ENCODE measurements around the gene NRROS. TPM values are rescaled to one million over a fixed set of nuclear protein-coding genes. Genes with fewer than 3 reads are reported as not detected.

NRROS gene
- total and polyA plus RNA-seq, 10 of the 15 experiments (the other 5 are each of a cell fraction or from before 2014, with no cell fraction given) = 0.35 to 42.2 (median 12.6) TPM

DNA sequence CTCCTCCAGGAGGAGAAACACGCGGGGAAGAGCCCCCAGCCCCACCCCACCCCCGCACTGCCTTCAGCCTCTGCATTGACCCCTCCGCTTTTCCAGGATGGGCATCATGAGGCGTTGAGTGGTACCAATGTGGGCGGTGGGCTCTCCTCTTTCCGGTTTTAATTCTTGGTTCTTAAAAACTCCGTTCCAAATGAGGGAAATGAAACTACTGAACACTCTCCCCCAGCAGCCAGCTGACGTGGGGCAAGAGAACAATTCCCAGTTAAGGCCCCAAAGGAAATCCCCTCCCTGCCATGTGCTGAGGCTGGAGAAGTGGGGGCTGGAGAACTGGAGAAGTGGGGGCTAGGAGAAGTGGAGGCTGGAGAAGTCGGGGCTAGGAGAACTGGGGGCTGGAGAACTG is 5.3 kb upstream of the NRROS start (continued):
- TF ChIP-seq, protein P1, sequence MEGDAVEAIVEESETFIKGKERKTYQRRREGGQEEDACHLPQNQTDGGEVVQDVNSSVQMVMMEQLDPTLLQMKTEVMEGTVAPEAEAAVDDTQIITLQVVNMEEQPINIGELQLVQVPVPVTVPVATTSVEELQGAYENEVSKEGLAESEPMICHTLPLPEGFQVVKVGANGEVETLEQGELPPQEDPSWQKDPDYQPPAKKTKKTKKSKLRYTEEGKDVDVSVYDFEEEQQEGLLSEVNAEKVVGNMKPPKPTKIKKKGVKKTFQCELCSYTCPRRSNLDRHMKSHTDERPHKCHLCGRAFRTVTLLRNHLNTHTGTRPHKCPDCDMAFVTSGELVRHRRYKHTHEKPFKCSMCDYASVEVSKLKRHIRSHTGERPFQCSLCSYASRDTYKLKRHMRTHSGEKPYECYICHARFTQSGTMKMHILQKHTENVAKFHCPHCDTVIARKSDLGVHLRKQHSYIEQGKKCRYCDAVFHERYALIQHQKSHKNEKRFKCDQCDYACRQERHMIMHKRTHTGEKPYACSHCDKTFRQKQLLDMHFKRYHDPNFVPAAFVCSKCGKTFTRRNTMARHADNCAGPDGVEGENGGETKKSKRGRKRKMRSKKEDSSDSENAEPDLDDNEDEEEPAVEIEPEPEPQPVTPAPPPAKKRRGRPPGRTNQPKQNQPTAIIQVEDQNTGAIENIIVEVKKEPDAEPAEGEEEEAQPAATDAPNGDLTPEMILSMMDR (IDR thresholded peaks at IDR 0.05 in 2 of 3, conservative IDR thresholded peaks at IDR 0.05 in 1 of 3; ENCODE audit: control insufficient read depth in 2 of 3, extremely low read depth in 1 of 3, insufficient read depth in 1 of 3, low read depth in 3 of 3, low read length in 3 of 3) = no peak
- TF ChIP-seq BRCA1 (IDR thresholded peaks at IDR 0.05; ENCODE audit: low read depth, low read length) (no peak), NFIC (IDR thresholded peaks at IDR 0.05; ENCODE audit: low read depth, low read length) (no peak), SPI1 (IDR thresholded peaks at IDR 0.05; ENCODE audit: borderline replicate concordance, insufficient read depth, low read depth, low read length) (peak; percentile 94), DPF2 (IDR thresholded peaks at IDR 0.05) (peak; percentile 85), PAX5 (IDR thresholded peaks at IDR 0.05; ENCODE audit: borderline replicate concordance, low read depth, low read length) (peak; percentile 82), EED (IDR thresholded peaks at IDR 0.05; ENCODE audit: low read depth) (peak; percentile 97), TCF3 (IDR thresholded peaks at IDR 0.05; ENCODE audit: borderline replicate concordance, insufficient read depth, low read depth, low read length) (peak; percentile 43; the same call in 1 of the 2 replicates), TCF12 (IDR thresholded peaks at IDR 0.05; ENCODE audit: low read depth, low read length) (peak; percentile 62; the same call in 1 of the 2 replicates), WRNIP1 (IDR thresholded peaks at IDR 0.05; ENCODE audit: borderline replicate concordance, low read depth, low read length) (no peak), FOXK2 (IDR thresholded peaks at IDR 0.05) (no peak), SMC3 (IDR thresholded peaks at IDR 0.05; ENCODE audit: borderline replicate concordance, low read length) (no peak), ESRRA (IDR thresholded peaks at IDR 0.05; ENCODE audit: low read length) (no peak), EGR1 (IDR thresholded peaks at IDR 0.05; ENCODE audit: borderline replicate concordance in 1 of 2, low read depth in 2 of 2, low read length in 2 of 2) (peak in 1 of 2 experiments; percentile 82; a peak in 2 of 3 replicates), YBX1 (IDR thresholded peaks at IDR 0.05) (no peak), HDGF (IDR thresholded peaks at IDR 0.05) (no peak), SREBF1 (IDR thresholded peaks at IDR 0.05; ENCODE audit: low read length) (no peak), MXI1 (IDR thresholded peaks at IDR 0.05; ENCODE audit: low read depth, low read length) (no peak), NFYA (IDR thresholded peaks at IDR 0.05; ENCODE audit: borderline replicate concordance, low read depth, low read length) (no peak), JUND (IDR thresholded peaks at IDR 0.05; ENCODE audit: low read depth, low read length) (no peak), RBBP5 (conservative IDR thresholded peaks at IDR 0.05) (no peak)
- TF ChIP-seq, protein P2, sequence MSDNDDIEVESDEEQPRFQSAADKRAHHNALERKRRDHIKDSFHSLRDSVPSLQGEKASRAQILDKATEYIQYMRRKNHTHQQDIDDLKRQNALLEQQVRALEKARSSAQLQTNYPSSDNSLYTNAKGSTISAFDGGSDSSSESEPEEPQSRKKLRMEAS (IDR thresholded peaks at IDR 0.05; ENCODE audit: low read depth, low read length) = no peak
- TF ChIP-seq, protein P3, sequence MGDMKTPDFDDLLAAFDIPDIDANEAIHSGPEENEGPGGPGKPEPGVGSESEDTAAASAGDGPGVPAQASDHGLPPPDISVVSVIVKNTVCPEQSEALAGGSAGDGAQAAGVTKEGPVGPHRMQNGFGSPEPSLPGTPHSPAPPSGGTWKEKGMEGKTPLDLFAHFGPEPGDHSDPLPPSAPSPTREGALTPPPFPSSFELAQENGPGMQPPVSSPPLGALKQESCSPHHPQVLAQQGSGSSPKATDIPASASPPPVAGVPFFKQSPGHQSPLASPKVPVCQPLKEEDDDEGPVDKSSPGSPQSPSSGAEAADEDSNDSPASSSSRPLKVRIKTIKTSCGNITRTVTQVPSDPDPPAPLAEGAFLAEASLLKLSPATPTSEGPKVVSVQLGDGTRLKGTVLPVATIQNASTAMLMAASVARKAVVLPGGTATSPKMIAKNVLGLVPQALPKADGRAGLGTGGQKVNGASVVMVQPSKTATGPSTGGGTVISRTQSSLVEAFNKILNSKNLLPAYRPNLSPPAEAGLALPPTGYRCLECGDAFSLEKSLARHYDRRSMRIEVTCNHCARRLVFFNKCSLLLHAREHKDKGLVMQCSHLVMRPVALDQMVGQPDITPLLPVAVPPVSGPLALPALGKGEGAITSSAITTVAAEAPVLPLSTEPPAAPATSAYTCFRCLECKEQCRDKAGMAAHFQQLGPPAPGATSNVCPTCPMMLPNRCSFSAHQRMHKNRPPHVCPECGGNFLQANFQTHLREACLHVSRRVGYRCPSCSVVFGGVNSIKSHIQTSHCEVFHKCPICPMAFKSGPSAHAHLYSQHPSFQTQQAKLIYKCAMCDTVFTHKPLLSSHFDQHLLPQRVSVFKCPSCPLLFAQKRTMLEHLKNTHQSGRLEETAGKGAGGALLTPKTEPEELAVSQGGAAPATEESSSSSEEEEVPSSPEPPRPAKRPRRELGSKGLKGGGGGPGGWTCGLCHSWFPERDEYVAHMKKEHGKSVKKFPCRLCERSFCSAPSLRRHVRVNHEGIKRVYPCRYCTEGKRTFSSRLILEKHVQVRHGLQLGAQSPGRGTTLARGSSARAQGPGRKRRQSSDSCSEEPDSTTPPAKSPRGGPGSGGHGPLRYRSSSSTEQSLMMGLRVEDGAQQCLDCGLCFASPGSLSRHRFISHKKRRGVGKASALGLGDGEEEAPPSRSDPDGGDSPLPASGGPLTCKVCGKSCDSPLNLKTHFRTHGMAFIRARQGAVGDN (IDR thresholded peaks at IDR 0.05) = no peak
- TF ChIP-seq, protein P4, sequence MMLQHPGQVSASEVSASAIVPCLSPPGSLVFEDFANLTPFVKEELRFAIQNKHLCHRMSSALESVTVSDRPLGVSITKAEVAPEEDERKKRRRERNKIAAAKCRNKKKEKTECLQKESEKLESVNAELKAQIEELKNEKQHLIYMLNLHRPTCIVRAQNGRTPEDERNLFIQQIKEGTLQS (IDR thresholded peaks at IDR 0.05; ENCODE audit: borderline replicate concordance, extremely low read depth, low read depth, low read length) = no peak
- TF ChIP-seq, protein P5, sequence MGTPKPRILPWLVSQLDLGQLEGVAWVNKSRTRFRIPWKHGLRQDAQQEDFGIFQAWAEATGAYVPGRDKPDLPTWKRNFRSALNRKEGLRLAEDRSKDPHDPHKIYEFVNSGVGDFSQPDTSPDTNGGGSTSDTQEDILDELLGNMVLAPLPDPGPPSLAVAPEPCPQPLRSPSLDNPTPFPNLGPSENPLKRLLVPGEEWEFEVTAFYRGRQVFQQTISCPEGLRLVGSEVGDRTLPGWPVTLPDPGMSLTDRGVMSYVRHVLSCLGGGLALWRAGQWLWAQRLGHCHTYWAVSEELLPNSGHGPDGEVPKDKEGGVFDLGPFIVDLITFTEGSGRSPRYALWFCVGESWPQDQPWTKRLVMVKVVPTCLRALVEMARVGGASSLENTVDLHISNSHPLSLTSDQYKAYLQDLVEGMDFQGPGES (IDR thresholded peaks at IDR 0.05) = no peak

Data from GM12878 (cell line).